Stimulated activated CD8-positive, alpha-beta memory T cell treated with anti-CD3 and anti-CD28 coated beads, Interleukin-4, amount 100 ng/mL, for 48 hours (primary cell): ENCODE results near the gene GABBR2.
"Not testable (repeated sequence)": the region's sequence is repeated elsewhere in the genome, so short reads cannot be mapped to it uniquely, and the experiment has no call there.

Source experiments
- DNase-seq: peaks from one replicate; pipeline ENCODE4 v3.0.0-alpha.2; 2020

GABBR2 gene

DNA sequence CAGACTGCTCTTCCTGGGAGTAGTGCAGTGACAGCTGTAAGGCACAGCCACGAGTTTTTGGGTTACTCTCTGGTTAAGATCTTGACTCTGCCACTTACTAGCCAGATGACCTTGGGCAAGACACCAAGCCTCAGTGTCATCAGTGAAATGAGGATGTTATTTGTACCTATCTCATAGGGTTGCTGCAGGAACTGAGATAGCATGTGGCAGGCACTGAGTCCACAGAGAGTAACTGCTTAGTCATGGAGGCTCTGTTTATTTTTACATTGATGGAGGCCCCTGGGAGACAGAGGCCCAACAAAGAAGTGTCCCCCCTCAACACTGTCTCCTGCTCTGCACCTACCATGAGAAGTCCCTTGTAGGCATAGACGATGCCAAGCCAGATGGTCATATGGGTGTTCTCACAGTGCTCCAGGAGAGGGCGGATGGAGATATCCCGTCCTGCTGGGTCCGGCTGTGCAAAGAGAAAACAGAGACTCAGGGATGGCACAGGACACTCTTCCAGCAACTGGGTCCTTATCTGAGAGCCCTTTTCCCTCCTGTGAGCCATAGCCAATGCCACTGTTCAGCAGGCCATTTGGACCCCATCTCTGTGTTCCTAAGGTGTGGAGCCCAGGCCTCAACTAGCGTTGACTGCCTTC, 397.9 kb downstream of the GABBR2 start:
- DNase-seq: no peak

DNA sequence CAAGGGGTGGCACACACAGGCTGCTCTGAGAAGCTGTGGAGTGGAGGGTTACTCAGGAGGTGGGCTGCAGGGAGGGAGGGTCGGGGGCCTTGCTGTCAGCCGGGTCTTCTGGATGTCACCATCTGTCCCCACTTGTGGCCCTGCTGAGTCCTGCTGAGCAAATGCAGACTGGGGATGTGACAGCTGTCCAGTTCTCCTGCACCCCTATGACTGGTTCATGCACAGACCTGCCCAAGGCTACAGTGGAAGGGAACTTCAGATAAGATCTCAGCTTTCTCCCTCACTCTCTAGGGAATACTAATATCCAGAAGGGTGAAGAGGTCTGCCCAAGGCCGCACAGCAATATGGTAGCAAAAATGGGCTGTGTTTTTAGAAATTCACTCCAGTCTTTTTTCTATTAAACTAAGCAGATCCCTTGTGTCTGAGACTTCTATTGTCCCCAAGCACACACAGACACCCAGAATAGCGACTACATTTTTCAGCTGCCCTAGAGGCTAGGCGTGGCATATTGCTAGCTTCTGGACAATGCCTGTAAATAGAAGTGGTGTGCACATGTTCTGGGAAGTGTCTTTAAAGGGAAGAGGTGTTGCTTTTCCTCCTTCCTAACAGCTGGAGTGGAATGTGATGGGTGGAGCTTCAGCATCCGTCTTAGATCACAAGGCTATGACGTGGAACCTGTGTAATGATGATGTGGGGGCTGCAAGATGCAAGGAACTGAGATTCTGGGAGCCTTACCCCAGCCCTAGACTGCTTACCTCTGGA, 402.2 kb downstream of the GABBR2 start:
- no peak for DNase-seq

GRCh38 chr9:98304381-98304780, 404.4 kb downstream of the GABBR2 start:
- DNase-seq: no peak

GRCh38 chr9:98303633-98304125, 405.1 kb downstream of the GABBR2 start:
- DNase-seq: no peak

DNA sequence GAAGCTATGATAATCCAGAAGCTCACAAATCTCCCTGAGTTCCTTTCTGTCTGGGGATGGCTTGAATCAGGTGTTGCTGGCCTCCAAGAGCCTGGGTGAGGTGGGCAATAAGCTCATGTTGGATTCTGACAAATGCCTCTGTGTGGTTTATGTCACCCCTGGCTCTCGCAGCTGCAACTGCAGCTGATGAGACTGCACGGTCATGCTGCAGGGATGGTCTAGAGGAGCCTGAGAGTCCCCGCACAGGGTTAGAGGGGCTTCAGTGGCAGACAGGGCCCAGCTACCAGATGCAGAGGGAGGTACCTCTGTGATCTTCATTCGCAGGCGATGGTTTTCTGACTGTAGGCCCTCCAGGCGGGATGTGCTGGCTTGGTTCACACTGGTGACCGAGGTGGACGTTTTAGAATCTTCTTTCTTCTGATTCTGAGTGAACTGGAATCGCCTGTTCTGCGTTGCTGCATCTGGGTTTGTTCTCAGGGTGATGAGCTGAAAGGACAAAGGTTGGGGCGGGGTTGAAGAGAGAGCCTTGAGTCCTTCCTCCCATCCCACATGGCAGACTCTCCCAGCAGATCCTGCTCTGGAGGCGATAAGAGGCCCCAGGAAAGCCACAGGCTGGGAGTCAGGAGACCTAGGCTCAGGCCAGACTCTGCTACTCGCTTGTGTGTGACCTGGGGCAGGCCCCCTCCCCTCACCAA, 405.6 kb downstream of the GABBR2 start:
- no peak for DNase-seq

- no peak for DNase-seq
Measured at GRCh38 chr9:98302150-98302549, 406.6 kb downstream of the GABBR2 start.

- DNase-seq: no peak
Measured at GRCh38 chr9:98300611-98301010, 408.1 kb downstream of the GABBR2 start.

- DNase-seq: no peak
Measured at GRCh38 chr9:98298476-98298875, 410.3 kb downstream of the GABBR2 start.

DNA sequence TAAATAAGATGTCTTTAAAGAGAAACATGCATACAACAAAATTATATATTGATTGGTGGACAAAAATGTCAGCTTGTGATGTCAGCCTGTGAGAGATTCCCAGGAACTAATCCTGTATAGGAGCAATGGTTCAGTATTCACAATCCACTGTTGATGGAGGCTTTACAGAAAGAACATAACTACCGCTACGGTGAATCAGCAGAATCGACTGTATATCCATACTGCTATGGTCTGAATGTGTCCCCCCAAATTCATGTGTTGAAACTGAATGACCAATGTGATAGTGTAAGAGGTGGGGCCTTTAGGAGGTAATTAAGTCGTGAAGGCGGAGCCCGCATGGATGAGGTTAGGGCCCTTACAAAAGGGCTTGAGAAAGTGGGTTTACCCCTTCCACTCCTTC, 412.9 kb downstream of the GABBR2 start:
- no peak for DNase-seq

DNA sequence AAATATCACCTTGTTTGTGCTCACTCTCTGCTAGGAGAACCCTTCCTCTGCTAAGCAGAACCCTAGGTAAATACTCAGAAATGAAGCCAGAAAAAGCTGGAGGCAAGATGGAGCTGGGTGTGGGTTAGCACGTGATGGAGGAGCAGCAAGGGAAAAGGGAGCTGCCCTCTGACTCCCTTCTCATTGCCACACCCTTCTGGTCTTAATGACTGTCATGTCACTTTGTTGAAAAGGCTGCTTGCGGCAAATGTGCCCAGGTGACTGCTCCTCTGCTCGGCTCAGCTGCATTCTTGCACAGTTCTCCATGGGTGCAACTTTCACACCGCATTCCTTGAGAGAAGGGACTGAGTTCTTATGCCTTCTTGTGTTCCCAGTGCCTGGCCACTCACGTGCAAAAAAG, 416.9 kb downstream of the GABBR2 start:
- DNase-seq: no peak

- DNase-seq: no peak
Measured at GRCh38 chr9:98290411-98290810, 418.3 kb downstream of the GABBR2 start.

DNA sequence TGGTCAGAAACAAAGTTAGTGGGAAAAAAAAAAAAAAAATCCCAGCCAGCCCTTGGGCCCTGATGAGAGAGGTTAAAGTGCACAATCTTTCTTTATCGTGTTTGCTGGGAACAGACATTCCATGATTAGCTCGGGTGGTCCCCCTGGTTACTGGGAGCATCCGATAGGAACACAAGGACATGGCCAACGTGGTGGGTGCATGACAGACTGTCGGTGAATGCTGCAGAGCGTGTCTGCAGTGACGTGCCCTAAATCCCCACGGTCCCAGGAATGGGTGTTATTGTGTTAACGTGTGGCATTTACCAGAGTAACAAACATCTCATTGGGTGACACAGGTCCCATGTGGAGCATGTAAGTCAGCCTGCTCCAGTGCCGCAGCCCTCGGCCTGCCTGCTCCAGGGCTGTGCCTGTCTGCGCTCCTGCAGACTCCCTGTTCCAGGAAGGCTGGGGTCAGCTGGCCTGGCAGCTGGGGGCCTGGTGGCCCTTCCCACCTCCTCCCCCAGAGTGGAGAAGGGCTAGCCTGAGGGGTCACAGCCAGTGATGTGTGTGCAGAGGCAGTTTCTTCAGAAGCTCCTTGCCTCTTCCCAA, 419.0 kb downstream of the GABBR2 start:
- no peak for DNase-seq

DNA sequence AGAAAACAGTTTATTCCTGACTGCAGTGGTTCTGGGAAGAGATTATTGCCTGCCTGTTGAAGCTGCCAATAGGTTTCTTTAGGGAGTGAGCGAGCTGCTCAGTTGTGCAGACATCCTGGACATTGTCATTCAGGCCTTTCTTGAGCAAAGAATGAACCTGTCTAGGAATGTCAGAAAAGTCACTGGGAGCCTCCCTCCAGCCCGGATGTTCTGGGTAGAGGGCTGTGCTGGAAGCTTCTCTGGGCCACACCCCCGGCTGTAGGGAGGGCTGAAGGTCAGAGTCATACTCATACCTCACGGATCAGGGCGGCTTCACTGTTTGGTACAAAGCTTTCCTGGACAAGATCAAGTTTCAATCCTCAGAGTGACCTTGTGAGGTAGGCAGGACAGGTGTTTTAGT, 419.9 kb downstream of the GABBR2 start:
- DNase-seq: no peak

DNA sequence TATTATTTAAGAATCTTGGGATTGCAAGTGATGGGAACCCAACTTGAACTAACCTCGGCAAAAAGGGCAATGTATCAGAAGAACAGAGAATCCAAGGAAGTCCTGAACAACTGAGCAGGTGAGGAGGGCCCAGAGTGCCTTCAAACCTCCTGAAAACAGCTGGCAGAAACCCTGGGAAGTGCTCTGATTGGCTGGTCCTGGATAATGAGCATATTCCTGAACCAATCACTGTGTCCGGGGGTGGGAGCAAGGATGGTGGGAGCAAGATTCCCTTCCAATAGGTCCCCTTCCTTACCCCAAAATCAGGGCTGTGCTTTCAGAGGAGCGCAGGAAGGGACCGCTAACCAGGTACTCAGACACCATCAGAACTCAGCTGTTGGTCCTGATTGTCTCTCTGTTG, 421.4 kb downstream of the GABBR2 start:
- DNase-seq: no peak

- no peak for DNase-seq
Measured at GRCh38 chr9:98285446-98285845, 423.3 kb downstream of the GABBR2 start.

GRCh38 chr9:98284754-98285153, 424.0 kb downstream of the GABBR2 start:
- DNase-seq: no peak

GRCh38 chr9:98283143-98283542, 425.6 kb downstream of the GABBR2 start:
- DNase-seq: not testable (repeated sequence)

- no peak for DNase-seq
Measured at GRCh38 chr9:98281281-98281680, 427.5 kb downstream of the GABBR2 start.

- DNase-seq: no peak
Measured at GRCh38 chr9:98280574-98280973, 428.2 kb downstream of the GABBR2 start.

DNA sequence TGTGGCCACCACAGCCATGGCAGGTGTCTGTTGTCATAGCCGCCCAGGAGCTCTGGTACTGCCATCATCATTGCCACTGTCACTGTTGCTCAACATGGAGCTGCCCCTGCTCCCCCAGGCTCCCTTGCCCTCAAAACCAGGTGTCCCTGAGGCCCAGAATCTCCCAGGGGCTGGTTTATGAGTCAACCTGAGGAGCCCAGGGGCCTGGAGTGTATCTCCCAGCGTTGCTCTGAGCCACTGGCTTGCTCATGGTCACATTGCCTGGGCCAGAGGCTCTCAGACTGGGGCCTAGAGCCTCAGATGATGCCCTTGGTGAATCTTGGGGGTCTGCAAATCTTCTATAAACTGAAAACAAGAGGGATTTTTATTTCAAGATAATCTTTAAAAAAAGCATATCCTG, 428.6 kb downstream of the GABBR2 start:
- no peak for DNase-seq

- DNase-seq: no peak
Measured at GRCh38 chr9:98276907-98277469, 431.7 kb downstream of the GABBR2 start.

DNA sequence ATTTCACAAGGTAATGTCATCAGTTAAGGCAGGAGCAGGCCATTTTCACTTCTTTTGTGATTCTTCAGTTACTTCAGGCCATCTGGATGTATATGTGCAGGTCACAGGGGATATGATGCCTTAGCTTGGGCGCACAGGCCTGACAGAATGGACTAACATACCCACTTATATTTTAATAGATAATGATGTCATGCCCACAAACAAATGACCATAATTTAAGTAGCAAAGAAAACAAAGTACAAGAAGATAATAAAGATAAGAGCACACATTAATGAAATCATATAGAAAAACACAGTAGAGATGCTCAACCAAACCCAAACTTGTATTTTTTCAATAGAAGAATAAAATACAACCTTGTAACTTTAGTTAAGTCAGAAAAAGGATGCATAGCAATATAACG, 433.6 kb downstream of the GABBR2 start:
- DNase-seq: no peak

- DNase-seq: no peak
Measured at GRCh38 chr9:98272083-98272482, 436.7 kb downstream of the GABBR2 start.
